HG03139 (cell line): ENCODE data around the gene SNAPC2.

Source experiments
- ATAC-seq: cut with Tn5 transposase; IDR thresholded peaks from one replicate; pipeline ENCODE4 v1.9.1; 2021; ENCODE audit not compliant: unreplicated experiment

The SNAPC2 gene, protein sequence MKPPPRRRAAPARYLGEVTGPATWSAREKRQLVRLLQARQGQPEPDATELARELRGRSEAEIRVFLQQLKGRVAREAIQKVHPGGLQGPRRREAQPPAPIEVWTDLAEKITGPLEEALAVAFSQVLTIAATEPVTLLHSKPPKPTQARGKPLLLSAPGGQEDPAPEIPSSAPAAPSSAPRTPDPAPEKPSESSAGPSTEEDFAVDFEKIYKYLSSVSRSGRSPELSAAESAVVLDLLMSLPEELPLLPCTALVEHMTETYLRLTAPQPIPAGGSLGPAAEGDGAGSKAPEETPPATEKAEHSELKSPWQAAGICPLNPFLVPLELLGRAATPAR

GRCh38 chr19:7919610-7920518 lies at the start of gene SNAPC2:
Gene SNAPC2, plus strand, starts transcription at chr19:7920338. Its CDS starts 29 bp downstream, at chr19:7920367.
- ATAC-seq, result peak; percentile 39

DNA sequence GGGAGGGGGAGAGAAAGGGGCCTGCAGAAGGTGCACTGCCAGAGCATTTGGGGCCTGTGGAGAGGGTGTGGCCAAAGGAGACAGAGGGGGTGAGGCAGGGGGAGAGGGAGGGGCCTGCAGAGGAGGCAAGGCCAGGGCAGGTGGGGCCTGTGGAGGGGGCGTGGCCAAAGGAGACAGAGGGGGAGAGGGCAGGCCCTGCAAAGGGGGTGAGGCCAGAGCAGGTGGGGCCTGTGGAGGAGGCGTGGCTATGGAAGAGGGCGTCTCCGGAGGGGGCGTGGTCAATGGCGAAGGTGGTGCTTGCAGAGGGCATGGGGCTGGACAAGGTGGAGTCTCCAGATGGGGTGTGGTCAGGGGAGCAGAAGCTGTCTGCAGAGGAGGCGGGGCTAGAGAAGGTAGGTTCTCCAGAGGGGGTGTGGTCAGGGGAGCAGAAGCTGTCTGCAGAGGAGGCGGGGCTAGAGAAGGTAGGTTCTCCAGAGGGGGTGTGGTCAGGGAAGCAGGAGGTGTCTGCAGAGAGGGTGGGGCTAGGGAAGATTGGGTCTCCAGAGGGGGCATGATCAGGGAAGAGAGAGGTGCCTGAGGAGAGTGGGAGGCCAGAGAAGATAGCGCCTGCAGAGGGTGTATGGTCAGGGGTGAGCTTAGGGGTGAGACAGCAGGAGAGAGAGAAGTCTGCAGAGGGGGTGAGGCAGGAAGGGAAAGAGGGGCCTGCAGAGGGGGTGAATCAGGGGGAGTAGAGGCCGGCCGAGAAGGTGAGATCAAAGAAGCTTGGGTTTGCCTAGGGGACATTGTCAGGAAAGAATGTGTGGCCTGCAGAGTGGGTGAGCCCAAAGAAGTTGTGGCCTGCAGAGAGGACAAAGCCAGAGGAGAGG lies 49.3 kb upstream of the SNAPC2 start:
- no peak for ATAC-seq

- ATAC-seq, result no peak
These were observed 48.5 kb upstream of the SNAPC2 start for GRCh38 chr19:7871437-7872305.

- ATAC-seq, result no peak
These were observed 47.6 kb upstream of the SNAPC2 start for GRCh38 chr19:7872306-7873204.

DNA sequence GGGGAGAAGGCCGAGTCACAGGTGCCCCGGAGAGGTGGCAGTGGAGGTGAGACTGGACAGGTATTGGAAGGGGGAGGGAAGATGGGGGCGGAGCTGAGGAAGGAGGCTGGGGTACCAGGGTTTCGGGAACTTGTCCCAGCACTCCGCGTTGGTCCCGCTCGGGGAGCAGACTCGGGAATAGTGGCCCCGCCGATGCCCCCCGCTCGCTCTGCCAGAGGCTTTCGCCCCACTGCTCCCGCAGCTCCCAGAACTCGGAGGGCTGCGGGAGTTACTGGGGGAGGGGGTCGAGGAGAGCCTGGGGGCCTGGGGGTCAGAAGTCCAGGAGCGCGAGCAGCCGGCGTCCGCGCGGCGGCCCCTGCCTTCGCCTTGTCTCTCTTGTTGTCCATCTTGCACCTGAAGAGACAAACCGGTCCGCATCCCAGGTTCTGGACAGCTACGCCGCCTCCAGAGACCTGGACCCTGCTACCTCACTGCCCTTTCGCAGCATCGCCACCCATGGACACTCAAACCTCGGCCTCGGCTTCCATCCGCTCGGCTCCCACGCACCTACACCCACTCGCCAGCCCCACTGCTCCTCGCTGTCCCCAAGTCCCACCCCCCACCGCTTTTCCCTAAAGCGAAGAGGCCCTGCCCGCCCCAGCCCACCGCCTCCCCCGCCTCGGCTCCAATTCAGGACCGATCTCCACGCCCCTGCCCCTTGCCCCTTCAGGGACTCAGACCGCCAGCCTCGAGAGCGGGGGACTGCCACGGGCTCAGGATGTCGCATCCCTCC lies 46.6 kb upstream of the SNAPC2 start:
- ATAC-seq, result no peak

DNA sequence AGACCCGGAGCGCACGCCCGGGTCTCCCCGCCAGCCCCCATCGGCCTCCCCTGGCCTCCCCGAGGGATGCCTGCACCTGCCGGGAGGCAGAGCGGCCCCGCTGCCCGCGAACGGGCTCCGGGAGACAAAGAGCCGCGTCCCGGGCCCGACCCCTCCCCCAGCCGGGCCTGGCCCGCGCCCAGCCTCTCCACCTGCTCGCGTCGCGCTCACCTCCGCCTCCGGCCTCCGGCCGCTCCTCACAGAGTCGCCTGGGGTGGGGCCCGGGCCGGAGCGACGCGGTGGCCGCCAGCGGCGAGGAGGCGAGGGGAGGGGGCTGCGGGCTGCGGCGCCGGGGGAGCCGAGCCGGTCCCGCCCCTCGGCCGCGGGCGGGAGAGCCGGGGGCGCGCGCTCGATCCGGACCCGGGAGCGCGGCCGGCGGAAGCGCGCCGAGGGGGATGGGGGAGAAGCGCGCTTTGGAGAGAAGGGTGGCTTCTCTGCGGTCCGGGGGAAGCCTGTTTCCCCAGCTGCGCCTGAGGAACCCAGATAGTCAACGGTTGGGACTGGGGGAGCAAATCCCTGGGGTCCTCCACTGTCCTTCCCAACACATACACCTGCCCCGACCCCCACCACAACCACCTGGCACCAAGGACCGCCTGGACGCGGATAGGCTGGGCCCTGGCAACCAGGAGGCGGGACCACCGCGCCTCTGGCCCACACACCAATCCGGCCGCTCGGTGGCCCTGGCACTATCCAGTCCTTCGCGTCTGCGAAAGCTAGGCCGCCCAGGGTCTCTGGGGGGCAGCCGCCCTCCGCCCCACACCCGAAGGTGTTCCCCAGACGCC lies 45.9 kb upstream of the SNAPC2 start, which contains the start of gene PRR36:
Gene PRR36 (minus strand): TSS at position 315 of the 821 bp plus-strand sequence. CDS start 701 bp downstream, outside the sequence.
- ATAC-seq, result no peak

DNA sequence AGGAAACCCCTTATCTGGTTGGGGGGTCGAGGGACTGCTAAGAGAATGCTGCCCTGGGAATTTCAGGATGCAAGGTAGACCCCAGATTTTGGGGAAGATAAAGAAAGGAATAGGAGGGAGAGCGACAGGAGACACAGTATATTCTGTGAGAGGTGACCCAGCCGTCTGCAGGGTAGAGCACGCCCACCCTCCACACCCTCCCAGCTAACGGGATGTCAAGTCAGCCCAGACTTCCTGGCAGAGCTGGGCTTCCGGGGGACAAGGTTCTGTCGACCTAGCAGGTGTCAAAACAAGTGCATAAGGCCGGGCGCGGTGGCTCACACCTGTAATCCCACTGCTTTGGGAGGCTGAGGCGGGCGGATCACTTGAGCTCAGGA lies 45.3 kb upstream of the SNAPC2 start:
- no peak for ATAC-seq

GRCh38 chr19:7877249-7877836 lies 42.8 kb upstream of the SNAPC2 start:
- ATAC-seq, result no peak

- ATAC-seq, result no peak
These were observed 40.9 kb upstream of the SNAPC2 start for GRCh38 chr19:7879111-7879807.

- ATAC-seq, result no peak
These were observed 40.3 kb upstream of the SNAPC2 start for GRCh38 chr19:7879836-7880235.

- ATAC-seq, result no peak
These were observed 38.2 kb upstream of the SNAPC2 start for GRCh38 chr19:7881910-7882309.

- ATAC-seq, result no peak
These were observed 37.0 kb upstream of the SNAPC2 start for GRCh38 chr19:7883105-7883504.

- ATAC-seq, result no peak
These were observed 36.2 kb upstream of the SNAPC2 start for GRCh38 chr19:7883796-7884570.

DNA sequence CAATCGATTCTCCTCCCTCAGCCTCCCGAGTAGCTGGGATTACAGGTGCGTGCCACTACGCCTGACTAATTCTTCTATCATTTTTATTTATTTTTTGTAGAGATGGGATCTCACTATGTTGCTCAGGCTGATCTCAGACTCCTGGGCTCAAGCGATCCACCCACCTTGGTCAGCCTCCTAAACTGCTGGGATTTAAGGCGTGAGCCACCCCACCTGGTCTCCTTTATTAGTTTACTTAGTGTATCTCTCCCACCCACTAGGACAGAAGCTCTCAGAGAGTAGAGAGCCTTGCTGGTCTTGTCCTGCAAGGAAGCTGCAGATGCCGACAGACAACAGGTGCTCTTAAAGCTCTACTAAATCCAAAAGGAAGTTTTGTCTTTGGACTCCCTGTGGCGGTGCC lies 34.3 kb upstream of the SNAPC2 start:
- no peak for ATAC-seq

DNA sequence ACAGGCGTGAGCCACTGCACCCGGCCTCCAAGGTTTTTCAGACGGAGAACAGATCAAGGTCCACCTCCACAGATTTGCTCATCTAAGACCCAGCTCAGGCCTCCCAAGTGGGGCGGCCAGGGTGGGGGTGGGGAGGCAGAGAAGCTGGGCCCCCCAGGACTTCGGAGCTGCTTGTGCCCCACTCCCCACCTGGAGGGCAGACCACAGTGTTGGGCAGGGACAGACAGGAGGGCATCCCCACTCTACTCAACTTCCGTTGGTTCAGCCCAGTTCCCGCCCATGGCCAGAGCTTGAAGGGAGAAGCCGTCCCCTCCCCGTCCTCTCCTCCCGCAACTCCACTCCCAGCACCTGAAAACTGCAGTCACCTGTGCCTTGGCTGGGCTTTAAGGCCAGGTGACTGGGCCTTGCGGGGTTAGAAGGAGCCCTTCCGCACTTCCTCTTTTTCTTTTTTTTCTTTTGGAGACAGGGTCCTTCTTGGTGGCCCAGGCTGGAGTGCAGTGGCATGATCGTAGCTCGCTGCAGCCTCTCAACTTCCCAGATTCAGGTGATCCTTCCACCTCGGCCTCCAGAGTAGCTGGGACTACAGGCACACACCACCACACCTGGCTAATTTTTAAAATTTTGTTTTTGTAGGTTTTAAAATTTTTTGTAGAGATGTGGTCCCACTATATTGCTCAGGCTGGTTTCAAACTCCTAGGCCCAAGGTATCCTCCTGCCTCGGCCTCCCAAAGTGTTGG lies 32.6 kb upstream of the SNAPC2 start:
- no peak for ATAC-seq
